Keratinocyte (primary cell): ENCODE data around the gene DDX39A. TPM values are rescaled to one million over a fixed set of nuclear protein-coding genes. Genes with fewer than 3 reads are reported as not detected.
"Not testable (repeated sequence)": the region's sequence is repeated elsewhere in the genome, so short reads cannot be mapped to it uniquely, and the experiment has no call there.

ENCODE experiments used
- DNase-seq: peaks from one replicate; pipeline ENCODE4 v3.0.0-alpha.2; 2011; ENCODE audit warnings: low read depth, missing footprints, low spot score
- FAIRE-seq: peaks from 2 replicates; lab custom pipeline; 2011; peaks lifted over from hg19 to GRCh38; lab: Jason Lieb, UNC
- H2AFZ ChIP-seq: 2 replicates; pipeline ENCODE4 v1.6.0; 2012; ENCODE audit warnings: low read length, control low read depth, inconsistent platforms; ENCODE audit not compliant: control insufficient read depth
- H3K27ac ChIP-seq: 2 replicates; pipeline ENCODE4 v1.5.1; 2011; ENCODE audit warnings: low read length; ENCODE audit not compliant: control insufficient read depth, insufficient read depth
- H3K27me3 ChIP-seq: 3 replicates; pipeline ENCODE4 v1.6.0; 2011; ENCODE audit warnings: low read length; ENCODE audit not compliant: control insufficient read depth, insufficient read depth; ENCODE audit errors: extremely low read depth
- H3K36me3 ChIP-seq, 2 experiments: 2 replicates in 1 of 2; 3 replicates in 1 of 2; pipeline ENCODE4 v1.5.1; 2011; ENCODE audit warnings: low read length in 2 of 2, mild to moderate bottlenecking in 1 of 2; ENCODE audit not compliant: control insufficient read depth in 2 of 2, insufficient read depth in 2 of 2; ENCODE audit errors: extremely low read depth in 1 of 2
- H3K4me1 ChIP-seq: 3 replicates; pipeline ENCODE4 v1.5.1; 2011; ENCODE audit warnings: low read length; ENCODE audit not compliant: control insufficient read depth, insufficient read depth; ENCODE audit errors: extremely low read depth
- H3K4me2 ChIP-seq: 3 replicates; pipeline ENCODE4 v1.6.0; 2011; ENCODE audit warnings: low read depth, low read length; ENCODE audit not compliant: control insufficient read depth, insufficient read depth; ENCODE audit errors: extremely low read depth
- H3K4me3 ChIP-seq, 3 experiments: fragments of 200-600 bp in 1 of 3; sonication (generic) in 1 of 3; 2 replicates in 2 of 3; 3 replicates in 1 of 3; pipeline ENCODE4 v1.5.1; 2011 to 2016; ENCODE audit warnings: low read length in 3 of 3, mild to moderate bottlenecking in 3 of 3, control low read depth in 2 of 3, inconsistent platforms in 1 of 3, low read depth in 1 of 3, mixed read lengths in 1 of 3, mixed run types in 1 of 3, moderate library complexity in 1 of 3; ENCODE audit not compliant: control insufficient read depth in 2 of 3, insufficient read depth in 2 of 3; ENCODE audit errors: extremely low read depth in 1 of 3
- H3K79me2 ChIP-seq: 2 replicates; pipeline ENCODE4 v1.6.0; 2012; ENCODE audit warnings: low read length; ENCODE audit not compliant: control insufficient read depth, insufficient read depth
- H3K9ac ChIP-seq: 3 replicates; pipeline ENCODE4 v1.6.0; 2011; ENCODE audit warnings: low read length; ENCODE audit not compliant: control insufficient read depth, insufficient read depth; ENCODE audit errors: extremely low read depth
- H3K9me1 ChIP-seq: 3 replicates; pipeline ENCODE4 v1.6.0; 2011; ENCODE audit warnings: low read length; ENCODE audit not compliant: control insufficient read depth, insufficient read depth; ENCODE audit errors: extremely low read depth
- H3K9me3 ChIP-seq: 2 replicates; pipeline ENCODE4 v1.5.1; 2012; ENCODE audit warnings: low read depth, low read length; ENCODE audit not compliant: control insufficient read depth
- H4K20me1 ChIP-seq: 3 replicates; pipeline ENCODE4 v1.6.0; 2011; ENCODE audit warnings: low read length; ENCODE audit not compliant: control insufficient read depth, insufficient read depth; ENCODE audit errors: extremely low read depth
- EZH2 ChIP-seq: IDR thresholded peaks from one replicate; pipeline ENCODE4 v1.6.1; 2012; ENCODE audit warnings: inconsistent platforms, mild to moderate bottlenecking, low read length, moderate library complexity
- dilution Hi-C: fragments of 300-500 bp; cut with MboI; formaldehyde crosslinking; loops from one replicate; pipeline ENCODE4 v1.7.0; 2020; ENCODE audit warnings: low sequenced_read_pairs; ENCODE audit not compliant: extremely low pct_ligation_motif_present
- polyA plus RNA-seq, 5 experiments: library from polyadenylated mRNA; depleted of rRNA in 3 of 5; stranded (reverse) in 3 of 5; stranded (forward) in 1 of 5; unstranded in 1 of 5; fragments of >200 nt; gene quantifications; 1 replicate in 1 of 5; 2 replicates in 3 of 5; 3 replicates in 1 of 5; pipeline versions ENCODE4 v1.2.1 to v1.2.3, GENCODE V29; 2011 to 2012; ENCODE audit warnings: missing spikeins in 2 of 5, low read depth in 1 of 5, low replicate concordance in 1 of 5
- TF ChIP-seq, protein P1 (sequence below), 3 experiments: IDR thresholded peaks in 1 of 3; conservative IDR thresholded peaks in 1 of 3; optimal IDR thresholded peaks in 1 of 3; 2 replicates in 2 of 3; 3 replicates in 1 of 3; pipeline versions ENCODE3 to v1.5.1; 2011; ENCODE audit warnings: low read length in 3 of 3, mild to moderate bottlenecking in 3 of 3, moderate library complexity in 2 of 3, control low read depth in 1 of 3, inconsistent platforms in 1 of 3; ENCODE audit not compliant: insufficient read depth in 2 of 3; ENCODE audit errors: extremely low read depth in 1 of 3

DDX39A gene
- polyA plus RNA-seq, 1 donor (not counting 4 experiments of a cell fraction or from before 2014, with no cell fraction given) = 54.9 TPM

GRCh38 chr19:14372384-14373077 is 46.6 kb downstream of the DDX39A start:
- H3K27ac ChIP-seq, H3K4me2 ChIP-seq, H3K9ac ChIP-seq, H3K9me3 ChIP-seq, H3K79me2 ChIP-seq, H3K4me3 ChIP-seq, DNase-seq, dilution Hi-C loops, H2AFZ ChIP-seq, H3K27me3 ChIP-seq, H3K9me1 ChIP-seq, H3K4me1 ChIP-seq, FAIRE-seq, H3K36me3 ChIP-seq, H4K20me1 ChIP-seq: not testable (repeated sequence)

DNA sequence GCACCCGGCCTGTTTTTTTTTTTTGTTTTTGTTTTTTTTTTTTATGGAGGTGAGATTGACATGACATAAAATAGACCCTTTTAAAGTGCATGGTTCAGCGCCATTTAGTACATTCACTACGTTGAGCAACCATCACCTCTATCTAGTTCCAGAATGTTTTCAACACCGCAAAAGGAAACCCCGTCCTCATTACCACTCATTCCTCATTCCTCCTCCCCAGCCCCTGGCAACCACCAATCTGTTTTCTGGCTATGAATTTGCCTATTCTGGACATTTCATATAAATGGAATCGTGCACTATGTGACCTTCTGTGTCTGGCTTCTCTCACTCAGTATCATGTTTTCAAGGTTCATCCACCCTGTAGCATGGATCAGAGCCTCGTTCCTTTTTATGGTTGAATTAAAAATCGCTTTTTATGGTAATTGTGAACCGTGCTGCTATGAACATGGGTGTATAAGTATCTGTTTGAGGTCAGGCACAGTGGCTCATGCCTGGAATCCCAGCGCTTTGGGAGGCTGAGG is 47.8 kb downstream of the DDX39A start:
- no peaks in the 10 kb centered on the region for H3K9me1 ChIP-seq
- H2AFZ ChIP-seq = no peak overlapping the region
- H3K27me3 ChIP-seq = no peaks in the 10 kb centered on the region
- FAIRE-seq = no peak
- H3K79me2 ChIP-seq = no peaks in the 10 kb centered on the region
- dilution Hi-C loops = no loop called here
- H3K27ac ChIP-seq = no peak overlapping the region
- no peaks in the 10 kb centered on the region for H4K20me1 ChIP-seq
- H3K36me3 ChIP-seq = no peaks in the 10 kb centered on the region
- TF ChIP-seq EZH2 = no peak
- TF ChIP-seq, protein P1, sequence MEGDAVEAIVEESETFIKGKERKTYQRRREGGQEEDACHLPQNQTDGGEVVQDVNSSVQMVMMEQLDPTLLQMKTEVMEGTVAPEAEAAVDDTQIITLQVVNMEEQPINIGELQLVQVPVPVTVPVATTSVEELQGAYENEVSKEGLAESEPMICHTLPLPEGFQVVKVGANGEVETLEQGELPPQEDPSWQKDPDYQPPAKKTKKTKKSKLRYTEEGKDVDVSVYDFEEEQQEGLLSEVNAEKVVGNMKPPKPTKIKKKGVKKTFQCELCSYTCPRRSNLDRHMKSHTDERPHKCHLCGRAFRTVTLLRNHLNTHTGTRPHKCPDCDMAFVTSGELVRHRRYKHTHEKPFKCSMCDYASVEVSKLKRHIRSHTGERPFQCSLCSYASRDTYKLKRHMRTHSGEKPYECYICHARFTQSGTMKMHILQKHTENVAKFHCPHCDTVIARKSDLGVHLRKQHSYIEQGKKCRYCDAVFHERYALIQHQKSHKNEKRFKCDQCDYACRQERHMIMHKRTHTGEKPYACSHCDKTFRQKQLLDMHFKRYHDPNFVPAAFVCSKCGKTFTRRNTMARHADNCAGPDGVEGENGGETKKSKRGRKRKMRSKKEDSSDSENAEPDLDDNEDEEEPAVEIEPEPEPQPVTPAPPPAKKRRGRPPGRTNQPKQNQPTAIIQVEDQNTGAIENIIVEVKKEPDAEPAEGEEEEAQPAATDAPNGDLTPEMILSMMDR (optimal IDR thresholded peaks at IDR 0.05 in 1 of 3, IDR thresholded peaks at IDR 0.05 in 1 of 3, conservative IDR thresholded peaks at IDR 0.05 in 1 of 3; ENCODE audit: extremely low read depth in 1 of 3, insufficient read depth in 2 of 3, low read length in 3 of 3) = no peak
- H3K4me3 ChIP-seq = no peak overlapping the region
- no peaks in the 10 kb centered on the region for H3K9me3 ChIP-seq
- H3K4me1 ChIP-seq = peaks cover 3% of the 10 kb centered on the region
- no peak for DNase-seq
- H3K9ac ChIP-seq = no peak overlapping the region
- H3K4me2 ChIP-seq = no peak overlapping the region

- no peaks in the 10 kb centered on the region for H3K79me2 ChIP-seq
- no peaks in the 10 kb centered on the region for H4K20me1 ChIP-seq
- no peak overlapping the region for H2AFZ ChIP-seq
- dilution Hi-C loops = no loop called here
- no peaks in the 10 kb centered on the region for H3K9me3 ChIP-seq
- H3K27me3 ChIP-seq = no peaks in the 10 kb centered on the region
- FAIRE-seq = no peak
- no peak overlapping the region for H3K9ac ChIP-seq
- no peaks in the 10 kb centered on the region for H3K36me3 ChIP-seq
- H3K27ac ChIP-seq = no peak overlapping the region
- H3K9me1 ChIP-seq = no peaks in the 10 kb centered on the region
- peaks cover 3% of the 10 kb centered on the region for H3K4me1 ChIP-seq
- no peak overlapping the region for H3K4me2 ChIP-seq
- no peak for DNase-seq
- TF ChIP-seq EZH2 = no peak
- TF ChIP-seq, protein P1 (optimal IDR thresholded peaks at IDR 0.05 in 1 of 3, IDR thresholded peaks at IDR 0.05 in 1 of 3, conservative IDR thresholded peaks at IDR 0.05 in 1 of 3; ENCODE audit: extremely low read depth in 1 of 3, insufficient read depth in 2 of 3, low read length in 3 of 3) = no peak
- H3K4me3 ChIP-seq = no peak overlapping the region
Measured at GRCh38 chr19:14370940-14371280, 48.2 kb downstream of the DDX39A start.
